Activated T-cell treated with anti-CD3 and anti-CD28 coated beads for 1 hour (primary cell): ENCODE results near the gene ERRFI1.

ENCODE experiments used
- DNase-seq: peaks from one replicate; pipeline ENCODE4 v3.0.0-alpha.2; 2020; ENCODE audit warnings: low read depth

Gene ERRFI1

GRCh38 chr1:8018492-8019228 is 7.4 kb downstream of the ERRFI1 start:
- no peak for DNase-seq

- DNase-seq = no peak
Measured at GRCh38 chr1:8017495-8018197, 8.5 kb downstream of the ERRFI1 start.

DNA sequence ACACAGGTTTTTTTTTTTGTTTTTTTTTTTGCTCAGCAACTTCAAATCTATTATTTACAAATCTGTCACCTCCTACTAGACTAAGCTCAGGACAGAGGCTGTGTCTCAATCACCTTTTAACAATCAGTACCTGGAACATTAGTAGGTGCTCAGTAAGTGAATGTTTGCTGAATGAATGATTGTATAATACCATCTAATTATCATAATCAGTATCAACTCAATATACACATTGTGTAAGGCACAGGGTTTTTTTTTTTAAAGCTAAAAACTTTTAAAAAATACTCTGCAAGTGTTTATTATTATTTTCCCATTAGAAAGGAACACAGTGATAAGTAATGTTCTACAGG is 9.2 kb downstream of the ERRFI1 start:
- DNase-seq = no peak

DNA sequence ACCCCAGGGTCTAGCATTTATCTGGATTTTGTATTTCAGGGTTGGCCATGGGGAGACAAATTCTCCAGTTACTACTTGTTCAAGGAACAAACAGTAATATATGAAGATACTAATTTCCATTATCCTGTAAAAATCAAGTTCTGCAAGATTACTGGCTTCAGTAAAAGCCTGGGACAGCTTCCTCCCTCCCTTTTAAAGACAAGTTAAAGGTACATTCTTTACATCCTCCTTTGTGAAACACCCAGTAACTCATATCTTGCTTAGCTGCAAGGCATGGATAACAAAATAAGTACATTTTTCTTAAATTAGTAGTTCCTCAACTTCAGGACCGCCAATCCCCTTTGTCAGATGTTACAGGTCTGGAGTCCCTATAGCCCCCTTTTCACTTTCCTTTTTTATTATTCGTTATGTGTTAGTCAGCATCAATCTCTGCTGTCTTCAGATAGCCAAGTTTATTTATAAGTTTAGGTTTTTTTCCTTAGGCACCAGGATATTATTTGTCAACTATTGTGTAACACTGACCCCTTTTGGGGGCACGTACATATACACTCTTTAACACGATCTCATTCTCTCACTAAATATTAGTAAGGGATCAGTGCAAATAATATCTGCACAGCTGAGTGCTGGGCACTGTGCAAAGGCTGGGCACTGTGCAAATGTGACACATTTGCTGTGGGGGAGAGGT is 9.8 kb downstream of the ERRFI1 start:
- DNase-seq = no peak

GRCh38 chr1:8015809-8016165 is 10.3 kb downstream of the ERRFI1 start:
- DNase-seq = no peak

GRCh38 chr1:8015036-8015808 is 10.9 kb downstream of the ERRFI1 start:
- peak; percentile 19 for DNase-seq

GRCh38 chr1:8014381-8014988 is 11.6 kb downstream of the ERRFI1 start:
- no peak for DNase-seq

DNA sequence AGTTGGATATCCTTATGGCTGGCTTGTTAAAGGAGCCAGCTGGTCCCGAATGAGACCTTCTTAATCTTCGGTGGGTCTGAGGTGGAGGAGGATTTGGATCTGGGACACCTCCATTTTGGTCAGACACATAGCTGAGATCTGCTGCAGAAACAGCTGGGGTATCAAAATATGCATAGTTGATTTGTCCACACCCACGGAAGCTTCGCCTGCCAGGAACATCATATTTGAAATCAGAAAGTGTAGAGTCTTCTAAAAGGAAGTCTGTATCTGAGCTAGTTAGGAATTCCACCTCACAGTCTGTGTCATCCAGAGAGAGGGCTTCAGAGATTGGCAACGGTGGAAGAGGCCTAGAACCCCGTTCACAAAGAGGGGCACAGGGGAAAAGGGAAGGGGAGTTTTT is 12.3 kb downstream of the ERRFI1 start:
- DNase-seq = no peak

GRCh38 chr1:8013399-8013798 is 12.7 kb downstream of the ERRFI1 start:
- no peak for DNase-seq

DNA sequence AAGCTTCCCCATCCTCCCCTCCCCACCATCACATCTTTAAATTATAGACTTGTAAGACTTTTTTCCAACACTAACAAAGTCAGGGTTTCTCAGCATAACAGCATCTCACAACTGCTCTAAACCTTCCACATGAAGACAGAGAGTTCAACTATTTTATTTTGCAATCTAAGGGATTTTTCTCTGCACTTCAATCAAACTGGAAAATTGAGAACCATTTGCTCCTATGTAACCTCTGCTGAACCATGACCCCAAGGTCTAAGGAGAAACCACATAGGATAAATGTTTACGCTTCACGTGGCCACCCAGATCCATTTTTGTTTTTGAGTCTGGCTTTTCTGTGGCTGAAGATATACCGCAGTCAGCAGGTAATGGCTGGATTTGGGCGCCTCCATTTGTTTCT is 13.2 kb downstream of the ERRFI1 start:
- no peak for DNase-seq

DNA sequence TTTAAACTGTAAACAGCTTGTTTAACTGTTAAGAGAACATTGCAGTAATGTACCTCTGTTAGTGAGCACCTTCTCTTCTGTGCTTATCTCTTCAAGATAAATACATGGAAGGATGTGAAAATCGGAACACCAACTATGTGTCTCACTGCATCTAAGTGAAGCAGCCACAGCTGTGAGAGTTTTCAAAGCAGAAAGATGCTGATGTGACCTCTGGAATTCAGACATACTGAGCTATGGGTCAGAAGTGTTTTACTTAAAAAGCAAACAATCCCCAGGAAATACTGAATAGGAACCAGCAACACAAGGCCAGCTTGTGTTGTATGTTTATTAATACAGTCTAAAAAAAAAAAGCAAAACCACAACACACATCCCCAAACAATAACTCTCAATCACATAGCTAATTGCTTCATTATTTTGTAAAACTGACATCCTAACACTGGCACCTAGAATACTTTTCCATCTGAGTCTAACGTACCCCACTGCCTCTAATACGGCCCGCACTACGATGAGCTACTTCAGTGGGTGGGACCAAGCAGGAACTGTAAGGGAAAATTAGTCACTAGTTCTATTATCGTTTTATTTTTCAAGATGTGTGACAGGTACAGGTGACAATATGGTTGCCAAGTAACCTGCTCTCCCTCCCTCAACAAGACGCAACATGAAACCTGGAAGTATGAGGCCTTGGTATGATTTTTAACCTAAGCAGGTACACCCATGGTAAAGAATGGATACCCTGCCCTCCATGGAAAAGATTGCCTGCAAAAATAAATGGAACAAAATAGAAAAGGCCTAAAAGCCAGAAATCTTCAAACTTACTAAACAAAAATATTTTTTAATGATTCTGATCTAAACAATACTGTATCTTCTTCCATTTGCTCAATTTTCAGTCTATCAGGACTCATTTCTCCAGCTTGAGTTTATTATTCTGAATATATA is 13.9 kb downstream of the ERRFI1 start:
- DNase-seq = no peak

DNA sequence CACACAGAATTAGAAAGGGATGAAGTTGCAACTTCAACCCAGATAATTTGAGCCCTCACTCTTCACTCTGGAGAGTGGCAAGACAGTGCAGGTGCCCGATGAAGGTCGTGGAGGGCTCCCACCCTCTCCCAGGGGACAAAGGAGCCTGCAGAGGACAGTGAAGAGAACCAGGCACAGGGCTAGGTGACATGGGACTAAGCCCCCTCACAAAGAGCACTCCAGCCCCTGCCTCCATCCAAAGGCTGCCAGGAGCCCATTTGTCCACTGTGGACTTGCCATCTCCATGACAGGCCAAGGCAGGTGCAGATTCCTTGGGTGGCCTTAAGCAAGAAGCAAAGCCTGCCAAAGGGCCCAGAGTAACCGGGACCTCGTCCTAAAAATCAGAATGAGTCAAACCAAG is 15.1 kb downstream of the ERRFI1 start:
- DNase-seq = no peak

GRCh38 chr1:8010080-8010664 is 15.9 kb downstream of the ERRFI1 start:
- no peak for DNase-seq

DNA sequence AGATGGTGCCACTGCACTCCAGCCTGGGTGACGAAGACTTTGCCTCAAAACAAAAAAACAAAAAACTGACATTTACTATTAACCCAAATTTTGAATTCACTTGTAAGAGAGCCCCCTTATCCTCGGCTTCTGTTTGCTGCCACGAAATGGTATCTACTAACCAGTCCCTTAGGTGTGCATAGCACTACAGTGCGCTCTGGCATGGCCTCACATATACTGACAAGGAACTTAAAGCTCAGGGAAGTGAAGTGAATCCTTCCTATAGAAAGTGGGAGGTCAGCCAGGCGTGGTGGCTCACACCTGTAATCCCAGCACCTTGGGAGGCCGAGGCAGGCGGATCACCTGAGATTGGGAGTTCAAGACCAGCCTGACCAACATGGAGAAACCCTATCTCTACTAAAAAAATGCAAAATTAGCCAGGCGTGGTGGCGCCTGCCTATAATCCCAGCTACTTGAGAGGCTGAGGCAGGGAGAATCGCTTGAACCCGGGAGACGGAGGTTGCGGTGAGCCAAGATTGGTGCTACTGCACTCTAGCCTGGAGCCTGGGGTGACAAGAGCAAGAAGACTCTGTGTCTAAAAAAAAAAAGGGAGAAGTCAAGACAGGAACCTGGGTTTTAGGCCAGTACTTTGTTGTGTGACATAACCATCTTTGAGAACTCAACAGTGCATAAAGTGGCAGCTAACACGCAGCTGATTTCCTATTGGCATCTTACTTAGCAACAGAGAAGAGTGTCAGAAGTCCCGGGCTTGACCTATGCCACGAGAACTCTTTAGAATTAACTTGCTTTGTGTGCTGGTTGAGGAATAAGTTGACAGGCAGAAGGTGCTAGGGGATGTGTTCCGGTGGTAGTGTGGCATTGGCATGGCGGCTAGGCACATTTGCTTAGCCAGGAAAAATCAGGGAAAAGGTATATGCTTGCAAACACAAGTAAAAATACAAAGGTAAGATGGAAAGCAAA is 16.8 kb downstream of the ERRFI1 start:
- DNase-seq = no peak

DNA sequence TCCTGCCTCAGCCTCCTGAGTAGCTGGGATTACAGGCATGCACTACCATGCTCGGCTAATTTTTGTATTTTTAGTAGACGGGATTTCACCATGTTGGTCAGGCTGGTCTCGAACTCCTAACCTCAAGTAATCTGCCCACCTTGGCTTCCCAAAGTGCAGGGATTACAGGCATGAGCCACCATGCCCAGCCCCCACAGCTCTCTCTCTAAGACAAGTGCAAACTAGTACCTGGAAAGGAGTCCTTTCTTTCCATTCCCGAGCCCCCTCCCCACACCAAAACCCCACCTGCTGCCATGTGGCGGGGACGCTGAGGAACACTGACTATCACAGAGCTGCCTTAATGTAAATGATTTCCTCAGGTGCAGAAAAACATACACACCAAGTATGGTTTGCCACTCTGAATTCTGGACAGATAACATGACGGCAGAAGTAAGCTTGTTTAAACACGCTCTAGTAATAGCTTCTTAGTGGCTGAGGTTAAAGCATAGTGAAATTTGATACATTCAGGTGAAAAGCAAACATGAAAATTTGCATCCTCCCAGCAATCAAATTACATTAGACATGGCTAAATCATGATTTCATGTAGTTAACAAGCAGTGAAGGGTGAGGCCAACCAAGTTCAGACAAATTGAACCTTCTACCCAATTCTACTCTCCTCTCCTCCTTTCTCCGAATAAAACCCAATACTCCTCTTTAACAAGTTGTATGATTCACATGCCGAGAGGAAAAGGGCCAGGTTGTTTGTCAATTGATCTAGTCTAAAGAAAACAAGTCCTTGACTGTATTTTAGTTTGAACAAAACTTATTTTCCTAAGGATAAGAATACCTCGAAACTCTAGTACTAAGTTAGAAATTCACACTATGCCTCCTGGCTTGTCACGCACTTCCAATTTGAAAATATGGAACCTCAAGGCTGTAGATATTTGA is 19.8 kb downstream of the ERRFI1 start:
- DNase-seq = no peak

DNA sequence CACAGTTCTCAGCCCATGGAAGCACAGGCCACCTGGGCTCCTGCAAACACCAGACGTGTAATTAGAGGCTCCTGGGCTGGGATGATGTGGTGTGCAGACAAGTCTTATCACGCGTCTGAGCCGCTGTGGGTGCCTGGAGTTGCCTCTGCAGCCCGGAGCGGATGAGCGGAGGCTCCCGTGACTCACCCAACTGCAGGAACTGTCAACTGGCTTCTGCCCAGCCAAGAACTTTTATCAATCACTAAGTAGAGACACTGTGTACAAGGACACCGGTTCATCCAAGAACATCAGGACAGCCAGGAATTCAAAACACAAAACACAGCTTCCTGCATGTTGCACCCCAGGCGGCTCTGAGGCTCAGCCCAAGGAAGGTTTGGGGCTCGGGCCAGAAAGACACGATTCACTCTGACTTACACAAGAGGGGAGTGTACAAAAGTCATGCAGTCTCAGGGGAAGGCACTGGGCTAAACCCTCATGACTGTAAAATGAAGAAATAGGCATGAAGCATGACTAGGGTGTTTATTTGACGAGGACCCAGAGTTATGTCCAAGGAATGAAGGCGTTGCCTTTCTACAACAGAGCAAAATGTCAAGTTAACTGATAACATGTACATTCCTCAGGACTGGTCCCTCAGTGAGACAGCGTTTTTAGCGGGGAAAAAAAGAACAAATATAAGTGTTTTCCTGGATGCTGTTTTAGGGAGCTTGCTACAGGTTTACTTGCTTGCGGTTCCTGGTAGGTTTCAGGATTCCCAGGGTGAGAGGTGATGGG is 21.1 kb downstream of the ERRFI1 start:
- no peak for DNase-seq

GRCh38 chr1:8004113-8004802 is 21.9 kb downstream of the ERRFI1 start:
- DNase-seq = no peak
